ENCODE measurements around the gene TEX50. TPM values are rescaled to one million over a fixed set of nuclear protein-coding genes. Genes with fewer than 3 reads are reported as not detected.
"Not testable (repeated sequence)": the region's sequence is repeated elsewhere in the genome, so short reads cannot be mapped to it uniquely, and the experiment has no call there.

The TEX50 gene
- total and polyA plus RNA-seq, 2 experiments from 2014 or later = not detected

DNA sequence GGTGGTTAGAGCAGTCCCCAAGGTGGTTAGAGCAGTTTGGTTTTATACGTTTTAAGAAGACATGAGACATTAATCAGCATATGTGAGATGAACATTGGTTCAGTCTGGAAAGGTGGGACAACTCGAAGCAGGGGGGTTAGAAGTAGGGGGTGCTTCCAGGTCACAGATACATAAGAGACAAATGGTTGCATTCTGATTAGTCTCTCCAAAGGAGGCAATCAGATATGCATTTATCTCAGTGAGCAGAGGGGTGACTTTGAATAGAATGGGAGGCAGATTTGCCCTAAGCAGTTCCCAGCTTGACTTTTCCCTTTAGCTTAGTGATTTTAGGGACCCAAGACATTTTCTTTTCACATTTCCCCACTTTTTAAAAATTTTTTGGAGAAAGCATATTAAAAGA lies 39.4 kb downstream of the TEX50 start:
- H3K4me3 Mint-ChIP-seq; H3K27me3 Mint-ChIP-seq (ENCODE audit: insufficient read depth, low read depth, poor library complexity): not testable (repeated sequence)

DNA sequence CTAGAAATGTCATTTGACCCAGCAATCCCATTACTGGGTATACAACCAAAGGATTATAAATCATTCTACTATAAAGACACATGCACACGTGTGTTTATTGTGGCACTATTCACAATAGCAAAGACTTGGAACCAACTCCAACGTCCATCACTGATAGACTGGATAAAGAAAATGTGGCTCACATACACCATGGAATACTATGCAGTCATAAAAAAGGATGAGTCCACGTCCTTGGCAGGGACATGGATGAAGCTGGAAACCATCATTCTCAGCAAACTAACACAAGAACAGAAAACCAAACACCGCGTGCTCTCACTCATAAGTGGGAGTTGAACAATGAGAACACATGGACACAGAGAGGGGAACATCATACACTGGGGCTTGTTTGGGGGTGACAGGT lies 45.0 kb downstream of the TEX50 start:
- H3K4me3 Mint-ChIP-seq; DNase-seq (ENCODE audit: low spot score); H3K27ac Mint-ChIP-seq; ATAC-seq; H3K79me2 ChIP-seq (replicated peaks; ENCODE audit: insufficient read depth); H3F3A ChIP-seq (replicated peaks; ENCODE audit: low read depth); H3K27me3 Mint-ChIP-seq (ENCODE audit: insufficient read depth, low read depth, poor library complexity); H3K27ac ChIP-seq (ENCODE audit: low read depth); H3K9me2 ChIP-seq (ENCODE audit: insufficient read depth); H3K4me3 ChIP-seq; H3K4me2 ChIP-seq; H3K27me3 ChIP-seq (ENCODE audit: insufficient read depth); H2AFZ ChIP-seq; H4K20me1 ChIP-seq (replicated peaks; ENCODE audit: insufficient read depth); H3K36me3 ChIP-seq (ENCODE audit: insufficient read depth); H3K36me3 Mint-ChIP-seq (ENCODE audit: low read depth): not testable (repeated sequence)
- H3K4me1 Mint-ChIP-seq = peaks cover 18% of the 10 kb centered on the region
- H3K9me3 Mint-ChIP-seq = peaks cover 29% of the 10 kb centered on the region; the same call in 2 of the 3 replicates
- H3K4me1 ChIP-seq (ENCODE audit: insufficient read depth) = peaks cover 23% of the 10 kb centered on the region

More for the DNA sequence above, 39.4 kb downstream of the TEX50 start:
- not testable (repeated sequence) for H3K27ac Mint-ChIP-seq; H2AFZ ChIP-seq; H3K79me2 ChIP-seq (replicated peaks; ENCODE audit: insufficient read depth); H3K27me3 ChIP-seq (ENCODE audit: insufficient read depth); H3K4me3 ChIP-seq; H3K4me1 Mint-ChIP-seq; H3K4me1 ChIP-seq (ENCODE audit: insufficient read depth); H3K9me2 ChIP-seq (ENCODE audit: insufficient read depth); H3K36me3 ChIP-seq (ENCODE audit: insufficient read depth); H4K20me1 ChIP-seq (replicated peaks; ENCODE audit: insufficient read depth); DNase-seq (ENCODE audit: low spot score); H3K36me3 Mint-ChIP-seq (ENCODE audit: low read depth); H3K4me2 ChIP-seq; H3K27ac ChIP-seq (ENCODE audit: low read depth); H3F3A ChIP-seq (replicated peaks; ENCODE audit: low read depth); ATAC-seq
- H3K9me3 Mint-ChIP-seq = peaks cover 22% of the 10 kb centered on the region; the same call in 2 of the 3 replicates

DNA sequence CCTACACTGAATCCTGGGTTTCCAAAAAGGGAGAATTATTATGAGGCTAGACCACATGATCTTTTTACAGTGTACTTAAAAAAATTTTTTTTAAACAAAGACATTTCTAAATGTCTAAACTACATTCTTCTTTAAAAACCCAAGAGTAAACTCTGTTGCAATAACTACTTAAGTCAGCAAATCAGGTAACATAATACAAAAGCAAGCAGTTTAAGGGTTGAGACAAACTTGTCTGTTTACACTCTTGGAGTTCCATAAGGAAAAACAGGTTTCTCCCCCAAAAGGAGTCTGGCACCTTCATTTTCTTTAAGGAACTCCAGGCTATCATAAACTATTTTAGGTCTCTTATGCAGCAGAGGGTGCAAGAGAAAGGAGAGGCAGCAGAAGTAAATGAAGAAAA lies 47.0 kb downstream of the TEX50 start:
- Histone ChIP-seq H3K4me1 (ENCODE audit: insufficient read depth) (peaks cover 33% of the 10 kb centered on the region), H3K27me3 (ENCODE audit: insufficient read depth) (no peaks in the 10 kb centered on the region), H3K79me2 (replicated peaks; ENCODE audit: insufficient read depth) (no peaks in the 10 kb centered on the region), H2AFZ (peak overlapping the region; percentile 12; the same call in 1 of the 2 replicates), H3K4me3 (0 out of 2 replicates have a peak overlapping the region, but pooled peaks have one; percentile 3), H3K36me3 (ENCODE audit: insufficient read depth) (no peaks in the 10 kb centered on the region), H3K9me2 (ENCODE audit: insufficient read depth) (no peaks in the 10 kb centered on the region), H3F3A (replicated peaks; ENCODE audit: low read depth) (no peaks in the 10 kb centered on the region), H4K20me1 (replicated peaks; ENCODE audit: insufficient read depth) (no peaks in the 10 kb centered on the region), H3K27ac (ENCODE audit: low read depth) (peak overlapping the region; percentile 60), H3K4me2 (peak overlapping the region; percentile 22)
- peaks cover 2% of the 10 kb centered on the region for H3K27me3 Mint-ChIP-seq (ENCODE audit: insufficient read depth, low read depth, poor library complexity)
- H3K9me3 Mint-ChIP-seq = peaks cover 22% of the 10 kb centered on the region; the same call in 2 of the 3 replicates
- peak overlapping the region; percentile 35; the same call in 1 of the 3 replicates for H3K4me3 Mint-ChIP-seq
- peak overlapping the region; percentile 88 for H3K27ac Mint-ChIP-seq
- DNase-seq (ENCODE audit: low spot score) = no peak
- ATAC-seq = no peak
- peaks cover 5% of the 10 kb centered on the region; the same call in 2 of the 3 replicates for H3K36me3 Mint-ChIP-seq (ENCODE audit: low read depth)
- peaks cover 25% of the 10 kb centered on the region for H3K4me1 Mint-ChIP-seq
- TF ChIP-seq POLR2AphosphoS5 (IDR thresholded peaks at IDR 0.05; ENCODE audit: low read depth) (no peak), ZNF331 (CRISPR knock-in tag; IDR thresholded peaks at IDR 0.05; ENCODE audit: low read depth) (no peak), JUNB (IDR thresholded peaks at IDR 0.05; ENCODE audit: unreplicated experiment) (no peak)
- TF ChIP-seq, protein P1, sequence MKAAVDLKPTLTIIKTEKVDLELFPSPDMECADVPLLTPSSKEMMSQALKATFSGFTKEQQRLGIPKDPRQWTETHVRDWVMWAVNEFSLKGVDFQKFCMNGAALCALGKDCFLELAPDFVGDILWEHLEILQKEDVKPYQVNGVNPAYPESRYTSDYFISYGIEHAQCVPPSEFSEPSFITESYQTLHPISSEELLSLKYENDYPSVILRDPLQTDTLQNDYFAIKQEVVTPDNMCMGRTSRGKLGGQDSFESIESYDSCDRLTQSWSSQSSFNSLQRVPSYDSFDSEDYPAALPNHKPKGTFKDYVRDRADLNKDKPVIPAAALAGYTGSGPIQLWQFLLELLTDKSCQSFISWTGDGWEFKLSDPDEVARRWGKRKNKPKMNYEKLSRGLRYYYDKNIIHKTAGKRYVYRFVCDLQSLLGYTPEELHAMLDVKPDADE (IDR thresholded peaks at IDR 0.05) = no peak
- TF ChIP-seq, protein P2, sequence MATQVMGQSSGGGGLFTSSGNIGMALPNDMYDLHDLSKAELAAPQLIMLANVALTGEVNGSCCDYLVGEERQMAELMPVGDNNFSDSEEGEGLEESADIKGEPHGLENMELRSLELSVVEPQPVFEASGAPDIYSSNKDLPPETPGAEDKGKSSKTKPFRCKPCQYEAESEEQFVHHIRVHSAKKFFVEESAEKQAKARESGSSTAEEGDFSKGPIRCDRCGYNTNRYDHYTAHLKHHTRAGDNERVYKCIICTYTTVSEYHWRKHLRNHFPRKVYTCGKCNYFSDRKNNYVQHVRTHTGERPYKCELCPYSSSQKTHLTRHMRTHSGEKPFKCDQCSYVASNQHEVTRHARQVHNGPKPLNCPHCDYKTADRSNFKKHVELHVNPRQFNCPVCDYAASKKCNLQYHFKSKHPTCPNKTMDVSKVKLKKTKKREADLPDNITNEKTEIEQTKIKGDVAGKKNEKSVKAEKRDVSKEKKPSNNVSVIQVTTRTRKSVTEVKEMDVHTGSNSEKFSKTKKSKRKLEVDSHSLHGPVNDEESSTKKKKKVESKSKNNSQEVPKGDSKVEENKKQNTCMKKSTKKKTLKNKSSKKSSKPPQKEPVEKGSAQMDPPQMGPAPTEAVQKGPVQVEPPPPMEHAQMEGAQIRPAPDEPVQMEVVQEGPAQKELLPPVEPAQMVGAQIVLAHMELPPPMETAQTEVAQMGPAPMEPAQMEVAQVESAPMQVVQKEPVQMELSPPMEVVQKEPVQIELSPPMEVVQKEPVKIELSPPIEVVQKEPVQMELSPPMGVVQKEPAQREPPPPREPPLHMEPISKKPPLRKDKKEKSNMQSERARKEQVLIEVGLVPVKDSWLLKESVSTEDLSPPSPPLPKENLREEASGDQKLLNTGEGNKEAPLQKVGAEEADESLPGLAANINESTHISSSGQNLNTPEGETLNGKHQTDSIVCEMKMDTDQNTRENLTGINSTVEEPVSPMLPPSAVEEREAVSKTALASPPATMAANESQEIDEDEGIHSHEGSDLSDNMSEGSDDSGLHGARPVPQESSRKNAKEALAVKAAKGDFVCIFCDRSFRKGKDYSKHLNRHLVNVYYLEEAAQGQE (IDR thresholded peaks at IDR 0.05; ENCODE audit: unreplicated experiment) = no peak
- TF ChIP-seq, protein P3, sequence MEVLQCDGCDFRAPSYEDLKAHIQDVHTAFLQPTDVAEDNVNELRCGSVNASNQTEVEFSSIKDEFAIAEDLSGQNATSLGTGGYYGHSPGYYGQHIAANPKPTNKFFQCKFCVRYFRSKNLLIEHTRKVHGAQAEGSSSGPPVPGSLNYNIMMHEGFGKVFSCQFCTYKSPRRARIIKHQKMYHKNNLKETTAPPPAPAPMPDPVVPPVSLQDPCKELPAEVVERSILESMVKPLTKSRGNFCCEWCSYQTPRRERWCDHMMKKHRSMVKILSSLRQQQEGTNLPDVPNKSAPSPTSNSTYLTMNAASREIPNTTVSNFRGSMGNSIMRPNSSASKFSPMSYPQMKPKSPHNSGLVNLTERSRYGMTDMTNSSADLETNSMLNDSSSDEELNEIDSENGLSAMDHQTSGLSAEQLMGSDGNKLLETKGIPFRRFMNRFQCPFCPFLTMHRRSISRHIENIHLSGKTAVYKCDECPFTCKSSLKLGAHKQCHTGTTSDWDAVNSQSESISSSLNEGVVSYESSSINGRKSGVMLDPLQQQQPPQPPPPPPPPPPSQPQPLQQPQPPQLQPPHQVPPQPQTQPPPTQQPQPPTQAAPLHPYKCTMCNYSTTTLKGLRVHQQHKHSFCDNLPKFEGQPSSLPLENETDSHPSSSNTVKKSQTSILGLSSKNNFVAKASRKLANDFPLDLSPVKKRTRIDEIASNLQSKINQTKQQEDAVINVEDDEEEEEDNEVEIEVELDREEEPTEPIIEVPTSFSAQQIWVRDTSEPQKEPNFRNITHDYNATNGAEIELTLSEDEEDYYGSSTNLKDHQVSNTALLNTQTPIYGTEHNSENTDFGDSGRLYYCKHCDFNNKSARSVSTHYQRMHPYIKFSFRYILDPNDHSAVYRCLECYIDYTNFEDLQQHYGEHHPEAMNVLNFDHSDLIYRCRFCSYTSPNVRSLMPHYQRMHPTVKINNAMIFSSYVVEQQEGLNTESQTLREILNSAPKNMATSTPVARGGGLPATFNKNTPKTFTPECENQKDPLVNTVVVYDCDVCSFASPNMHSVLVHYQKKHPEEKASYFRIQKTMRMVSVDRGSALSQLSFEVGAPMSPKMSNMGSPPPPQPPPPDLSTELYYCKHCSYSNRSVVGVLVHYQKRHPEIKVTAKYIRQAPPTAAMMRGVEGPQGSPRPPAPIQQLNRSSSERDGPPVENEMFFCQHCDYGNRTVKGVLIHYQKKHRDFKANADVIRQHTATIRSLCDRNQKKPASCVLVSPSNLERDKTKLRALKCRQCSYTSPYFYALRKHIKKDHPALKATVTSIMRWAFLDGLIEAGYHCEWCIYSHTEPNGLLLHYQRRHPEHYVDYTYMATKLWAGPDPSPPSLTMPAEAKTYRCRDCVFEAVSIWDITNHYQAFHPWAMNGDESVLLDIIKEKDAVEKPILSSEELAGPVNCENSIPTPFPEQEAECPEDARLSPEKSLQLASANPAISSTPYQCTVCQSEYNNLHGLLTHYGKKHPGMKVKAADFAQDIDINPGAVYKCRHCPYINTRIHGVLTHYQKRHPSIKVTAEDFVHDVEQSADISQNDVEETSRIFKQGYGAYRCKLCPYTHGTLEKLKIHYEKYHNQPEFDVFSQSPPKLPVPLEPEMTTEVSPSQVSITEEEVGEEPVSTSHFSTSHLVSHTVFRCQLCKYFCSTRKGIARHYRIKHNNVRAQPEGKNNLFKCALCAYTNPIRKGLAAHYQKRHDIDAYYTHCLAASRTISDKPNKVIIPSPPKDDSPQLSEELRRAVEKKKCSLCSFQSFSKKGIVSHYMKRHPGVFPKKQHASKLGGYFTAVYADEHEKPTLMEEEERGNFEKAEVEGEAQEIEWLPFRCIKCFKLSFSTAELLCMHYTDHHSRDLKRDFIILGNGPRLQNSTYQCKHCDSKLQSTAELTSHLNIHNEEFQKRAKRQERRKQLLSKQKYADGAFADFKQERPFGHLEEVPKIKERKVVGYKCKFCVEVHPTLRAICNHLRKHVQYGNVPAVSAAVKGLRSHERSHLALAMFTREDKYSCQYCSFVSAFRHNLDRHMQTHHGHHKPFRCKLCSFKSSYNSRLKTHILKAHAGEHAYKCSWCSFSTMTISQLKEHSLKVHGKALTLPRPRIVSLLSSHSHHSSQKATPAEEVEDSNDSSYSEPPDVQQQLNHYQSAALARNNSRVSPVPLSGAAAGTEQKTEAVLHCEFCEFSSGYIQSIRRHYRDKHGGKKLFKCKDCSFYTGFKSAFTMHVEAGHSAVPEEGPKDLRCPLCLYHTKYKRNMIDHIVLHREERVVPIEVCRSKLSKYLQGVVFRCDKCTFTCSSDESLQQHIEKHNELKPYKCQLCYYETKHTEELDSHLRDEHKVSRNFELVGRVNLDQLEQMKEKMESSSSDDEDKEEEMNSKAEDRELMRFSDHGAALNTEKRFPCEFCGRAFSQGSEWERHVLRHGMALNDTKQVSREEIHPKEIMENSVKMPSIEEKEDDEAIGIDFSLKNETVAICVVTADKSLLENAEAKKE (CRISPR knock-in tag; IDR thresholded peaks at IDR 0.05) = no peak
